ENCODE data around the gene CEACAM8. TPM values are rescaled to one million over a fixed set of nuclear protein-coding genes. Genes with fewer than 3 reads are reported as not detected.

CEACAM8 gene
- total RNA-seq, 1 experiment from 2014 or later: not detected

DNA sequence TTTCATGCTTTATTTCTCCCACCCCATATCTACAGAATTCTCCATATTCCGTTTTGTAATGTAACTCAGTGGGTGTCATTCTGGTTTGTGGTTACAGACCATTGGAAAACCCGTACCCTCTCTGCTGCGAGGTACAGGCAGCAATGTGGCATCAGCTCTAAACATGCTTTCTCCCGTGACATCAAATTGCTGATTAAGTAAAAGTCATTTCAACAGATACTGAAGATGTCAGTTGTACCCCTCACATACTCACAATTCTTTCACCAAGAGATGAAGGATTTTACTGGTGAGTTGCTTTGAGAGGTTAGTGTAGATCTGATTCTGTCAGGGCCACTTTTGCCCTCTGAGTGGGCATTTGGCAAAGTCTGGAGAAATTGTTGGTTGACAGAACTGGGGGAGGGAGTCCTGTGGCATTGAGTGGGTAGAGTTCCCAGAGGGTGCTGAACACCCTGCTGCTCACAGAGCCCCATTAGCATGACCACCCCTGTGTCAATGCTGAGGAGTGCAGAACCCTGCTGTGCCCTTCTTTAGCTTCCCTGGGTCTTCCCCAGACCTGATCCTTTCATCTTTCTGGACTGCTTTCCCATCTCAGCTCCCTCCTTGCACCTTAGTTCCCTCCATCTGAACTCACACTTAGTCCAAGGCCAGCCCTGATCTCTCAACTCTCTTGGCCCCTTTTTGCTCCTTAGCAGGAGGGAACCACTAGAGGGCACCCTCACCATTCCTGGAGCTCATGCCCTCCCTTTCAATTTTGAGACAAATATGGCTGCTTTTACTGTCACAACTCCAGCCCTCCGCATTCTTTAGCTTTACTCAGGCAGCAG lies 39.9 kb upstream of the CEACAM8 start:
- BruUV-seq (replicated peaks): no TSS peak
- no peak overlapping the region for H3K9ac ChIP-seq (ENCODE audit: low read length)
- peak overlapping the region; percentile 52; the same call in 1 of the 2 replicates for H2AFZ ChIP-seq (ENCODE audit: low read length)
- CTCF ChIA-PET: no interaction called here
- no peaks in the 10 kb centered on the region; the same call in 1 of the 2 replicates for H3K27me3 ChIP-seq (ENCODE audit: low read length)
- no peaks in the 10 kb centered on the region for H3K36me3 ChIP-seq (ENCODE audit: low read depth, low read length)
- no peaks in the 10 kb centered on the region for H3K79me2 ChIP-seq (ENCODE audit: low read length)
- POLR2A ChIA-PET (ENCODE audit: unreplicated experiment): interaction anchor here (0.5 to 0.6 kb wide), 2 partner anchors 30 to 786 kb away, joined by 3 to 4 read pairs; no protein-coding TSS in a partner anchor
- no peak; the same call in 1 of the 2 replicates for ATAC-seq
- no peak overlapping the region for H3K27ac ChIP-seq (ENCODE audit: low read length)
- H3K9me3 ChIP-seq (ENCODE audit: low read length): no peaks in the 10 kb centered on the region
- no peaks in the 10 kb centered on the region for H3K4me1 ChIP-seq (ENCODE audit: insufficient read depth, low read length)
- no peaks in the 10 kb centered on the region for H4K20me1 ChIP-seq (ENCODE audit: low read length)
- DNase-seq: peak; percentile 65
- H3K4me3 ChIP-seq (ENCODE audit: low read length): no peak overlapping the region
- H3K4me2 ChIP-seq (ENCODE audit: low read length): no peak overlapping the region
- H3K9me2 ChIP-seq (replicated peaks; ENCODE audit: low read length): no peaks in the 10 kb centered on the region
- TF ChIP-seq, protein P1, sequence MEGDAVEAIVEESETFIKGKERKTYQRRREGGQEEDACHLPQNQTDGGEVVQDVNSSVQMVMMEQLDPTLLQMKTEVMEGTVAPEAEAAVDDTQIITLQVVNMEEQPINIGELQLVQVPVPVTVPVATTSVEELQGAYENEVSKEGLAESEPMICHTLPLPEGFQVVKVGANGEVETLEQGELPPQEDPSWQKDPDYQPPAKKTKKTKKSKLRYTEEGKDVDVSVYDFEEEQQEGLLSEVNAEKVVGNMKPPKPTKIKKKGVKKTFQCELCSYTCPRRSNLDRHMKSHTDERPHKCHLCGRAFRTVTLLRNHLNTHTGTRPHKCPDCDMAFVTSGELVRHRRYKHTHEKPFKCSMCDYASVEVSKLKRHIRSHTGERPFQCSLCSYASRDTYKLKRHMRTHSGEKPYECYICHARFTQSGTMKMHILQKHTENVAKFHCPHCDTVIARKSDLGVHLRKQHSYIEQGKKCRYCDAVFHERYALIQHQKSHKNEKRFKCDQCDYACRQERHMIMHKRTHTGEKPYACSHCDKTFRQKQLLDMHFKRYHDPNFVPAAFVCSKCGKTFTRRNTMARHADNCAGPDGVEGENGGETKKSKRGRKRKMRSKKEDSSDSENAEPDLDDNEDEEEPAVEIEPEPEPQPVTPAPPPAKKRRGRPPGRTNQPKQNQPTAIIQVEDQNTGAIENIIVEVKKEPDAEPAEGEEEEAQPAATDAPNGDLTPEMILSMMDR (conservative IDR thresholded peaks at IDR 0.05; ENCODE audit: low read depth, low read length): peak; percentile 81
- TF ChIP-seq EZH2 (IDR thresholded peaks at IDR 0.05; ENCODE audit: low read length, unreplicated experiment): no peak
- no peaks in the 10 kb centered on the region for H3F3A ChIP-seq (ENCODE audit: low read length, unreplicated experiment)
- intact Hi-C loops (cut with micrococcal nuclease): no loop called here

DNA sequence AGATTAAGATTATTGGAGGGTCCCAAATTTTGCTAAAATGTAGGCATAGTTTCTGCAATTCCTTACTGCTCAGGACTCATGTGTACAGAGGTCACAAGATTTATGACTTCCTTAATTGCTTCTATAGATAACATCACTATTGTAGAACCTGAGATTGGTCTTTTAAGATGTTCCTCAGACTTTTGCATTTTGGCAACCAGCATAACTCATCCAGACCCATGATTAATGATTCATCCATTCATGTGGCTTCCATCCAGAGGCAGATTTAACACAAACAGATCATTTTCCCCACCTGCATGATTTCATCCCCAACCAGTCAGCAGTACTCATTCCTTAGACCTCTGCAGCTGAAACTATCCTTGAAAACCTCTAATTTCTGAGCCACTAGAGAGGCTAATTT lies 34.5 kb upstream of the CEACAM8 start:
- H3K27me3 ChIP-seq (ENCODE audit: low read length): peaks cover 14% of the 10 kb centered on the region
- no peaks in the 10 kb centered on the region for H4K20me1 ChIP-seq (ENCODE audit: low read length)
- H3F3A ChIP-seq (ENCODE audit: low read length, unreplicated experiment): no peaks in the 10 kb centered on the region
- no peak overlapping the region for H3K9ac ChIP-seq (ENCODE audit: low read length)
- no peaks in the 10 kb centered on the region for H3K79me2 ChIP-seq (ENCODE audit: low read length)
- no peaks in the 10 kb centered on the region for H3K36me3 ChIP-seq (ENCODE audit: low read depth, low read length)
- H3K9me2 ChIP-seq (replicated peaks; ENCODE audit: low read length): no peaks in the 10 kb centered on the region
- intact Hi-C loops (cut with micrococcal nuclease): no loop called here
- no peak overlapping the region for H3K4me3 ChIP-seq (ENCODE audit: low read length)
- BruUV-seq (replicated peaks): no TSS peak
- H2AFZ ChIP-seq (ENCODE audit: low read length): no peak overlapping the region
- H3K4me1 ChIP-seq (ENCODE audit: insufficient read depth, low read length): no peaks in the 10 kb centered on the region
- H3K27ac ChIP-seq (ENCODE audit: low read length): no peak overlapping the region
- ChIA-PET CTCF (no interaction called here), POLR2A (ENCODE audit: unreplicated experiment) (no interaction called here)
- ATAC-seq (no peak), DNase-seq (no peak)
- H3K9me3 ChIP-seq (ENCODE audit: low read length): 0 out of 2 replicates have a peak, but pooled peaks cover 4% of the 10 kb centered on the region
- TF ChIP-seq EZH2phosphoT487 (IDR thresholded peaks at IDR 0.05; ENCODE audit: borderline replicate concordance, low read length): no peak
- TF ChIP-seq EZH2 (IDR thresholded peaks at IDR 0.05; ENCODE audit: low read length, unreplicated experiment): no peak
- TF ChIP-seq, protein P1 (conservative IDR thresholded peaks at IDR 0.05; ENCODE audit: low read depth, low read length): no peak
- no peak overlapping the region for H3K4me2 ChIP-seq (ENCODE audit: low read length)

Data from PC-3 (cell line).